ENCODE results near the gene LEMD3. TPM values are rescaled to one million over a fixed set of nuclear protein-coding genes. Genes with fewer than 3 reads are reported as not detected.

Gene LEMD3
- polyA plus RNA-seq, 1 donor (not counting 4 experiments of a cell fraction or from before 2014, with no cell fraction given), result 21.8 TPM

DNA sequence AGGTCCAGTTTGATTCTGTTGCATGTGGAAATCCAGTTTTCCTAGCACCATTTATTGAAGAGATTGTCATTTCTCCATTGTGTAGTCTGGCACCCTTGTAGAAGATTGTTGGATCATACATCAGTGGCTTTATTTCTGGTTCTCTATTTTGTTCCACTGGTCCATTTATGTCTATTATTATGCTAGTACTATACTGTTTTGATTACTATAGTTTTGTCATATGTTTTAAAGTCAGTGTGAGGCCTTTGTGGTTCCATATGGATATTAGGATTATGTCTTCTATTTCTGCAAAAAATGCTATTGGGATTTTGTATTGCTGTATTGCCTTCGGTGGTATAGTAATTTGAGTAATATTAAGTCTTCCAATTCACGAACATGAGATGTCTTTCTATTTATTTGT lies 51.4 kb downstream of the LEMD3 start:
- no peak overlapping the region for H3K4me2 ChIP-seq (ENCODE audit: control insufficient read depth, extremely low read depth, insufficient read depth, low read depth, low read length)

GRCh38 chr12:65229441-65229840 lies 60.1 kb downstream of the LEMD3 start:
- TF ChIP-seq, protein P1, sequence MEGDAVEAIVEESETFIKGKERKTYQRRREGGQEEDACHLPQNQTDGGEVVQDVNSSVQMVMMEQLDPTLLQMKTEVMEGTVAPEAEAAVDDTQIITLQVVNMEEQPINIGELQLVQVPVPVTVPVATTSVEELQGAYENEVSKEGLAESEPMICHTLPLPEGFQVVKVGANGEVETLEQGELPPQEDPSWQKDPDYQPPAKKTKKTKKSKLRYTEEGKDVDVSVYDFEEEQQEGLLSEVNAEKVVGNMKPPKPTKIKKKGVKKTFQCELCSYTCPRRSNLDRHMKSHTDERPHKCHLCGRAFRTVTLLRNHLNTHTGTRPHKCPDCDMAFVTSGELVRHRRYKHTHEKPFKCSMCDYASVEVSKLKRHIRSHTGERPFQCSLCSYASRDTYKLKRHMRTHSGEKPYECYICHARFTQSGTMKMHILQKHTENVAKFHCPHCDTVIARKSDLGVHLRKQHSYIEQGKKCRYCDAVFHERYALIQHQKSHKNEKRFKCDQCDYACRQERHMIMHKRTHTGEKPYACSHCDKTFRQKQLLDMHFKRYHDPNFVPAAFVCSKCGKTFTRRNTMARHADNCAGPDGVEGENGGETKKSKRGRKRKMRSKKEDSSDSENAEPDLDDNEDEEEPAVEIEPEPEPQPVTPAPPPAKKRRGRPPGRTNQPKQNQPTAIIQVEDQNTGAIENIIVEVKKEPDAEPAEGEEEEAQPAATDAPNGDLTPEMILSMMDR (optimal IDR thresholded peaks at IDR 0.05 in 1 of 3, IDR thresholded peaks at IDR 0.05 in 1 of 3, conservative IDR thresholded peaks at IDR 0.05 in 1 of 3; ENCODE audit: extremely low read depth in 1 of 3, insufficient read depth in 2 of 3, low read length in 3 of 3), result no peak
- no peak for TF ChIP-seq EZH2 (IDR thresholded peaks at IDR 0.05; ENCODE audit: low read length)
- Histone ChIP-seq H2AFZ (ENCODE audit: control insufficient read depth, low read length) (no peak overlapping the region), H3K9me1 (ENCODE audit: control insufficient read depth, extremely low read depth, insufficient read depth, low read length) (no peaks in the 10 kb centered on the region), H3K4me2 (ENCODE audit: control insufficient read depth, extremely low read depth, insufficient read depth, low read depth, low read length) (no peak overlapping the region), H3K9me3 (ENCODE audit: control insufficient read depth, low read depth, low read length) (no peaks in the 10 kb centered on the region), H3K36me3 (ENCODE audit: control insufficient read depth in 2 of 2, extremely low read depth in 1 of 2, insufficient read depth in 2 of 2, low read length in 2 of 2) (peaks cover 0 to 2% of the 10 kb centered on the region in 2 experiments), H3K4me3 (ENCODE audit: control insufficient read depth in 2 of 3, extremely low read depth in 1 of 3, insufficient read depth in 2 of 3, low read depth in 1 of 3, low read length in 3 of 3) (no peak overlapping the region), H3K27me3 (ENCODE audit: control insufficient read depth, extremely low read depth, insufficient read depth, low read length) (no peaks in the 10 kb centered on the region), H3K9ac (ENCODE audit: control insufficient read depth, extremely low read depth, insufficient read depth, low read length) (no peak overlapping the region), H3K4me1 (ENCODE audit: control insufficient read depth, extremely low read depth, insufficient read depth, low read length) (peaks cover 3% of the 10 kb centered on the region), H3K79me2 (ENCODE audit: control insufficient read depth, insufficient read depth, low read length) (peaks cover 13% of the 10 kb centered on the region), H3K27ac (ENCODE audit: control insufficient read depth, insufficient read depth, low read length) (no peak overlapping the region), H4K20me1 (ENCODE audit: control insufficient read depth, extremely low read depth, insufficient read depth, low read length) (no peaks in the 10 kb centered on the region)
- FAIRE-seq (peak; percentile 81), DNase-seq (ENCODE audit: low read depth, low spot score) (peak; percentile 17)
- dilution Hi-C loops (cut with MboI; ENCODE audit: extremely low pct_ligation_motif_present, low sequenced_read_pairs), result no loop called here

More for the DNA sequence above, 51.4 kb downstream of the LEMD3 start:
- DNase-seq (ENCODE audit: low read depth, low spot score), result no peak
- Histone ChIP-seq H3K36me3 (ENCODE audit: control insufficient read depth in 2 of 2, extremely low read depth in 1 of 2, insufficient read depth in 2 of 2, low read length in 2 of 2) (peaks cover 0 to under 1% of the 10 kb centered on the region in 2 experiments), H3K9me3 (ENCODE audit: control insufficient read depth, low read depth, low read length) (no peaks in the 10 kb centered on the region), H3K4me3 (ENCODE audit: control insufficient read depth in 2 of 3, extremely low read depth in 1 of 3, insufficient read depth in 2 of 3, low read depth in 1 of 3, low read length in 3 of 3) (no peak overlapping the region), H3K27ac (ENCODE audit: control insufficient read depth, insufficient read depth, low read length) (no peak overlapping the region), H2AFZ (ENCODE audit: control insufficient read depth, low read length) (no peak overlapping the region), H3K9me1 (ENCODE audit: control insufficient read depth, extremely low read depth, insufficient read depth, low read length) (no peaks in the 10 kb centered on the region), H3K9ac (ENCODE audit: control insufficient read depth, extremely low read depth, insufficient read depth, low read length) (no peak overlapping the region), H4K20me1 (ENCODE audit: control insufficient read depth, extremely low read depth, insufficient read depth, low read length) (no peaks in the 10 kb centered on the region), H3K27me3 (ENCODE audit: control insufficient read depth, extremely low read depth, insufficient read depth, low read length) (no peaks in the 10 kb centered on the region), H3K79me2 (ENCODE audit: control insufficient read depth, insufficient read depth, low read length) (peaks cover 10% of the 10 kb centered on the region), H3K4me1 (ENCODE audit: control insufficient read depth, extremely low read depth, insufficient read depth, low read length) (no peaks in the 10 kb centered on the region)
- no peak for FAIRE-seq
- TF ChIP-seq EZH2 (IDR thresholded peaks at IDR 0.05; ENCODE audit: low read length), result no peak
- TF ChIP-seq, protein P1 (optimal IDR thresholded peaks at IDR 0.05 in 1 of 3, IDR thresholded peaks at IDR 0.05 in 1 of 3, conservative IDR thresholded peaks at IDR 0.05 in 1 of 3; ENCODE audit: extremely low read depth in 1 of 3, insufficient read depth in 2 of 3, low read length in 3 of 3), result no peak
- dilution Hi-C loops (cut with MboI; ENCODE audit: extremely low pct_ligation_motif_present, low sequenced_read_pairs), result no loop called here
